ENCODE data around the gene RC3H1. TPM values are rescaled to one million over a fixed set of nuclear protein-coding genes. Genes with fewer than 3 reads are reported as not detected.

Gene RC3H1
- total and polyA plus RNA-seq, 2 donors from 2014 or later, result 2.5 to 40.5 TPM

DNA sequence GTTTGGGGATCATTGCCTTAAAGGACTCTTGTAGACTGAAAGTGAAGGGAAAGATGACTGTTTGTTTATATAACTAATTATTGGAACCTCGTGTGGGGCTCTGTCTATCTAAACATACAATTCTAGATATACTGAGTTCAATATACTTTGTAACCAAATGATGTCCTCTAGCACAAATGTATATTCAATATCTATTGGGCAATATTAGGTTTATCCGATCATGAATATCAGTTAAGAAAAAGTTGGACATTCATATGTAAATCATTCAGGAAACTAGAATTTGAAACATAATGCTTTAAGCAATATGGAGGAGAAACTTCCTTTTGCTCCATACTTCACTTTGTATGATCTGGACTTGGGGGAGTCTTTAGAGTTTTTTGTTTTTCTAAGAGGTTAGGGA is 8.9 kb upstream of the RC3H1 start:
- TF ChIP-seq, protein P1, sequence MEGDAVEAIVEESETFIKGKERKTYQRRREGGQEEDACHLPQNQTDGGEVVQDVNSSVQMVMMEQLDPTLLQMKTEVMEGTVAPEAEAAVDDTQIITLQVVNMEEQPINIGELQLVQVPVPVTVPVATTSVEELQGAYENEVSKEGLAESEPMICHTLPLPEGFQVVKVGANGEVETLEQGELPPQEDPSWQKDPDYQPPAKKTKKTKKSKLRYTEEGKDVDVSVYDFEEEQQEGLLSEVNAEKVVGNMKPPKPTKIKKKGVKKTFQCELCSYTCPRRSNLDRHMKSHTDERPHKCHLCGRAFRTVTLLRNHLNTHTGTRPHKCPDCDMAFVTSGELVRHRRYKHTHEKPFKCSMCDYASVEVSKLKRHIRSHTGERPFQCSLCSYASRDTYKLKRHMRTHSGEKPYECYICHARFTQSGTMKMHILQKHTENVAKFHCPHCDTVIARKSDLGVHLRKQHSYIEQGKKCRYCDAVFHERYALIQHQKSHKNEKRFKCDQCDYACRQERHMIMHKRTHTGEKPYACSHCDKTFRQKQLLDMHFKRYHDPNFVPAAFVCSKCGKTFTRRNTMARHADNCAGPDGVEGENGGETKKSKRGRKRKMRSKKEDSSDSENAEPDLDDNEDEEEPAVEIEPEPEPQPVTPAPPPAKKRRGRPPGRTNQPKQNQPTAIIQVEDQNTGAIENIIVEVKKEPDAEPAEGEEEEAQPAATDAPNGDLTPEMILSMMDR (IDR thresholded peaks at IDR 0.05; ENCODE audit: borderline replicate concordance, extremely low read depth, insufficient read depth), result no peak
- no peak for DNase-seq
- intact Hi-C loops (cut with DNase I), result no loop called here
- H3K27me3 ChIP-seq (ENCODE audit: control insufficient read depth, insufficient read depth, low read length), result no peaks in the 10 kb centered on the region
- H3K4me3 ChIP-seq (ENCODE audit: low read length in 3 of 3), result no peak overlapping the region
- H3K4me1 ChIP-seq (ENCODE audit: control insufficient read depth in 2 of 3, insufficient read depth in 2 of 3, low read depth in 1 of 3, low read length in 3 of 3), result no peaks in the 10 kb centered on the region
- H3K27ac ChIP-seq (ENCODE audit: low read depth in 2 of 2, low read length in 2 of 2), result no peak overlapping the region
- FAIRE-seq, result no peak
- no peaks in the 10 kb centered on the region for H3K9me3 ChIP-seq (ENCODE audit: control insufficient read depth in 2 of 3, insufficient read depth in 1 of 3, low read length in 3 of 3)
- no peaks in the 10 kb centered on the region for H3K36me3 ChIP-seq (ENCODE audit: control insufficient read depth in 2 of 3, insufficient read depth in 3 of 3, low read length in 3 of 3)
- H3K9ac ChIP-seq (ENCODE audit: low read length in 3 of 3), result no peak overlapping the region

DNA sequence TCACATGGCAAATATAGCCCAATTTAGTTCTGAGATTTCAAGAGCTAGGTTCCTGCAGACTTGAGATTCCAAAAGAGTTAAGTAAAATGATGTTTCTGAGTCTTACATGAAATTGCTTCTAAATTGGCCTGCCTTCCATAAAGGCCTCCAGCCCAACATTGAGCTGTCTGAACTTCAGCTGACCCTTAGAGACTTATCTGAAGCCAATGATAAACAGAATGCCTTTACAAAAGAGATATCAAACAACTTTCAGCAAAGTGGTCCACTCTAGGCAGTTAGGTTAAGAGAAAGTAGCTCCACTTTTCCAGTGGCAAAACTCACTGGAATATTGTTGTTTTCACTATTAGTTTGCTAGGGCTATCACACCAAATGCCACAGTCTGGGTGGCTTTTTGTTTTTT is 6.3 kb upstream of the RC3H1 start:
- intact Hi-C loops (cut with DNase I), result no loop called here
- FAIRE-seq (no peak), DNase-seq (no peak)
- Histone ChIP-seq H3K9ac (ENCODE audit: low read length in 3 of 3) (no peak overlapping the region), H3K27me3 (ENCODE audit: control insufficient read depth, insufficient read depth, low read length) (no peaks in the 10 kb centered on the region), H3K27ac (ENCODE audit: low read depth in 2 of 2, low read length in 2 of 2) (no peak overlapping the region), H3K4me3 (ENCODE audit: low read length in 3 of 3) (no peak overlapping the region), H3K4me1 (ENCODE audit: control insufficient read depth in 2 of 3, insufficient read depth in 2 of 3, low read depth in 1 of 3, low read length in 3 of 3) (peaks cover 0 to 1% (median under 1%) of the 10 kb centered on the region in 3 donors), H3K9me3 (ENCODE audit: control insufficient read depth in 2 of 3, insufficient read depth in 1 of 3, low read length in 3 of 3) (no peaks in the 10 kb centered on the region), H3K36me3 (ENCODE audit: control insufficient read depth in 2 of 3, insufficient read depth in 3 of 3, low read length in 3 of 3) (no peaks in the 10 kb centered on the region)
- TF ChIP-seq, protein P1 (IDR thresholded peaks at IDR 0.05; ENCODE audit: borderline replicate concordance, extremely low read depth, insufficient read depth), result no peak

DNA sequence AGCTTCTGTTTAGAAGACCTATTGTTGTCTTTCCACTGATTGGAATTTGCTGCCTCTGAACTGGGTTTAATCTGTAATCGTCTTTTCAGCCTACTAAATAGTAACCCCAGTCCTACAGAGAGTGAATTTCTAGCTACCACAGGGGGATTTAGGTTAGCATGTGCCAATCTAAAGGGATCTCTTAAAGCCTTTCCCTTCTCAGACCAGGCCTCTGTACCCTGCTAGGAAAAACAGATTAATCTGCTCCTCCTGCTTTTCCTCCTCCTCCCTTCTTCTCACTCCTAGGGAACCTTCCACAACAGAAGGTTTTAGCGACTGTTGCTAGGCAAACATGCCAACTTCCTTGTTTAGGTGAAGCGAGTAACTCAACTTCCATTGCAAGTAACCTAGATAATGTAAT is 1.3 kb upstream of the RC3H1 start:
- intact Hi-C loops (cut with DNase I), result no loop called here
- H3K9me3 ChIP-seq (ENCODE audit: control insufficient read depth in 2 of 3, insufficient read depth in 1 of 3, low read length in 3 of 3), result no peaks in the 10 kb centered on the region
- peak in 4 of 5 donors; percentile 52 to 87 (median 72) for DNase-seq
- no peaks in the 10 kb centered on the region for H3K27me3 ChIP-seq (ENCODE audit: control insufficient read depth, insufficient read depth, low read length)
- TF ChIP-seq, protein P1 (IDR thresholded peaks at IDR 0.05; ENCODE audit: borderline replicate concordance, extremely low read depth, insufficient read depth), result no peak
- H3K36me3 ChIP-seq (ENCODE audit: control insufficient read depth in 2 of 3, insufficient read depth in 3 of 3, low read length in 3 of 3), result peaks cover 0 to 4% (median 0%) of the 10 kb centered on the region in 3 donors
- peaks cover 4 to 26% (median 6%) of the 10 kb centered on the region in 3 donors for H3K4me1 ChIP-seq (ENCODE audit: control insufficient read depth in 2 of 3, insufficient read depth in 2 of 3, low read depth in 1 of 3, low read length in 3 of 3)
- no peak overlapping the region for H3K27ac ChIP-seq (ENCODE audit: low read depth in 2 of 2, low read length in 2 of 2)
- peak overlapping the region in 1 of 3 donors; percentile 90 for H3K4me3 ChIP-seq (ENCODE audit: low read length in 3 of 3)
- peak overlapping the region in 1 of 3 donors; percentile 89 for H3K9ac ChIP-seq (ENCODE audit: low read length in 3 of 3)
- no peak for FAIRE-seq

DNA sequence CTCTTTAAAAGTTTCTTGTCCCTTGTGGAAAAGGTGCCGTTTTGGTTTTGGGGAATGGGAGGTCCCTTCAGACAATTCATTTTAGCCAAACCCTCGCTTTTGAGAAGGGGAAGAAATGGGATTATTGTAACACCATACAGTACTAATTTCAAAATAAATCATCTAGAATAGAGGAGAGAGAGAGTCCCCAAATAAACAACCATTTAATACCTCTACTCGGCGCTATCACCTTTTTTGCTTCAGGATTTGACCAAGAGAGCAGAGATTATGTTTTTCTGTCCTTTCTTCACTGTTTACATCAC is 770 bp upstream of the RC3H1 start:
- peaks cover 4 to 27% (median 6%) of the 10 kb centered on the region in 3 donors for H3K4me1 ChIP-seq (ENCODE audit: control insufficient read depth in 2 of 3, insufficient read depth in 2 of 3, low read depth in 1 of 3, low read length in 3 of 3)
- H3K27ac ChIP-seq (ENCODE audit: low read depth in 2 of 2, low read length in 2 of 2), result peak overlapping the region; percentile 89 to 93
- peak overlapping the region; percentile 90 to 96 (median 95) for H3K4me3 ChIP-seq (ENCODE audit: low read length in 3 of 3)
- intact Hi-C loops (cut with DNase I), result no loop called here
- TF ChIP-seq, protein P1 (IDR thresholded peaks at IDR 0.05; ENCODE audit: borderline replicate concordance, extremely low read depth, insufficient read depth), result no peak
- peak overlapping the region; percentile 89 to 93 (median 92) for H3K9ac ChIP-seq (ENCODE audit: low read length in 3 of 3)
- H3K36me3 ChIP-seq (ENCODE audit: control insufficient read depth in 2 of 3, insufficient read depth in 3 of 3, low read length in 3 of 3), result peaks cover 0 to 4% (median 0%) of the 10 kb centered on the region in 3 donors
- no peak for FAIRE-seq
- no peaks in the 10 kb centered on the region for H3K9me3 ChIP-seq (ENCODE audit: control insufficient read depth in 2 of 3, insufficient read depth in 1 of 3, low read length in 3 of 3)
- H3K27me3 ChIP-seq (ENCODE audit: control insufficient read depth, insufficient read depth, low read length), result no peaks in the 10 kb centered on the region
- peak in 1 of 5 donors; percentile 9 for DNase-seq

Measured in kidney (tissue), 14 donors.